Measurements from ENCODE around the gene VWA2.

DNA sequence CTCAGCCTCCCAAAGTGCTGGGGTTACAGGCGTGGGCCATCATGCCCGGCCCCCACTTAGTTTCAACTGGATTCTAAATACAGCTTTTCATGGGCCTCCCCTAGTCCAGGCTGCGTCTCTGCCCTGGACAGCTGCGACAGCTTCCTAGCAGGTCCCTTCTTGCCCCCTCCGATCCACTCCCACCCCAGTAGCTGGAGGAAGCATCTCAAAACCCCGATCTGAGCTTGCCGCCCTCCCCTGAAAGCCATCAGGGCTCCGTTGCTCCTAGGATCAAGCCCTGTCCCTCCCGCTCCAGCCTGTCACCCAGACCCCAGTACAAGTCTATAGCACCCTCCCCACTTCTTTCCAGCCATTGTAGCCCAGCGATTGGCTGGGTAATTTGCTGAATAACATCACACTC, 64.5 kb downstream of the VWA2 start:
- TF ChIP-seq, protein P1, sequence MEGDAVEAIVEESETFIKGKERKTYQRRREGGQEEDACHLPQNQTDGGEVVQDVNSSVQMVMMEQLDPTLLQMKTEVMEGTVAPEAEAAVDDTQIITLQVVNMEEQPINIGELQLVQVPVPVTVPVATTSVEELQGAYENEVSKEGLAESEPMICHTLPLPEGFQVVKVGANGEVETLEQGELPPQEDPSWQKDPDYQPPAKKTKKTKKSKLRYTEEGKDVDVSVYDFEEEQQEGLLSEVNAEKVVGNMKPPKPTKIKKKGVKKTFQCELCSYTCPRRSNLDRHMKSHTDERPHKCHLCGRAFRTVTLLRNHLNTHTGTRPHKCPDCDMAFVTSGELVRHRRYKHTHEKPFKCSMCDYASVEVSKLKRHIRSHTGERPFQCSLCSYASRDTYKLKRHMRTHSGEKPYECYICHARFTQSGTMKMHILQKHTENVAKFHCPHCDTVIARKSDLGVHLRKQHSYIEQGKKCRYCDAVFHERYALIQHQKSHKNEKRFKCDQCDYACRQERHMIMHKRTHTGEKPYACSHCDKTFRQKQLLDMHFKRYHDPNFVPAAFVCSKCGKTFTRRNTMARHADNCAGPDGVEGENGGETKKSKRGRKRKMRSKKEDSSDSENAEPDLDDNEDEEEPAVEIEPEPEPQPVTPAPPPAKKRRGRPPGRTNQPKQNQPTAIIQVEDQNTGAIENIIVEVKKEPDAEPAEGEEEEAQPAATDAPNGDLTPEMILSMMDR (conservative IDR thresholded peaks at IDR 0.05): no peak
- no peak for TF ChIP-seq ZFX (IDR thresholded peaks at IDR 0.05)

Measured in C4-2B (cell line).